Muscle layer of duodenum (tissue), 2 donors: ENCODE measurements around the gene LMNTD2.
A peak's percentile ranks its signal among the peaks of the same experiment; 100 is the strongest.

Source experiments
- H3K27ac ChIP-seq: one replicate; pipeline ENCODE4 v1.7.0; 2013; ENCODE audit warnings: mild to moderate bottlenecking, low read length
- H3K27me3 ChIP-seq: one replicate; pipeline ENCODE4 v1.7.0; 2013; ENCODE audit warnings: low read depth, mild to moderate bottlenecking, control low read depth, low read length
- H3K36me3 ChIP-seq, 2 donors: one replicate each; pipeline ENCODE4 v1.7.0; 2013; ENCODE audit warnings: low read length in 2 of 2, control low read depth in 1 of 2, mild to moderate bottlenecking in 1 of 2; ENCODE audit not compliant: insufficient read depth in 2 of 2, control insufficient read depth in 1 of 2
- H3K4me1 ChIP-seq, 2 donors: one replicate each; pipeline ENCODE4 v1.7.0; 2013; ENCODE audit warnings: low read length in 2 of 2, mild to moderate bottlenecking in 2 of 2, control low read depth in 1 of 2, moderate library complexity in 1 of 2; ENCODE audit not compliant: insufficient read depth in 2 of 2, control insufficient read depth in 1 of 2
- H3K4me3 ChIP-seq, 2 donors: one replicate each; pipeline ENCODE4 v1.7.0; 2013; ENCODE audit warnings: low read length in 2 of 2, low read depth in 1 of 2, mild to moderate bottlenecking in 1 of 2
- H3K9me3 ChIP-seq, 2 donors: one replicate each; pipeline ENCODE4 v1.7.0; 2013; ENCODE audit warnings: low read length in 2 of 2, control low read depth in 1 of 2, mild to moderate bottlenecking in 1 of 2; ENCODE audit not compliant: control insufficient read depth in 1 of 2
- donor health status: healthy.

The LMNTD2 gene

GRCh38 chr11:512761-513595 lies 47.6 kb downstream of the LMNTD2 start:
- peaks cover 0 to 2% of the 10 kb centered on the region in 2 donors for H3K4me1 ChIP-seq
- no peak overlapping the region for H3K27ac ChIP-seq
- H3K27me3 ChIP-seq, result no peaks in the 10 kb centered on the region
- no peak overlapping the region for H3K4me3 ChIP-seq
- H3K9me3 ChIP-seq, result no peaks in the 10 kb centered on the region
- peaks cover 4 to 6% of the 10 kb centered on the region in 2 donors for H3K36me3 ChIP-seq

- Histone ChIP-seq H3K4me1 (peaks cover 3 to 21% of the 10 kb centered on the region in 2 donors), H3K27me3 (no peaks in the 10 kb centered on the region), H3K36me3 (peaks cover 4 to 12% of the 10 kb centered on the region in 2 donors), H3K27ac (no peak overlapping the region), H3K9me3 (no peaks in the 10 kb centered on the region), H3K4me3 (no peak overlapping the region)
Measured at GRCh38 chr11:508956-509355, 51.6 kb downstream of the LMNTD2 start.

GRCh38 chr11:507727-508515 lies 52.6 kb downstream of the LMNTD2 start:
- H3K4me1 ChIP-seq, result peaks cover 6 to 31% of the 10 kb centered on the region in 2 donors
- peak overlapping the region; percentile 46 to 83 for H3K4me3 ChIP-seq
- H3K27me3 ChIP-seq, result no peaks in the 10 kb centered on the region
- H3K36me3 ChIP-seq, result peaks cover 4 to 12% of the 10 kb centered on the region in 2 donors
- no peak overlapping the region for H3K27ac ChIP-seq
- H3K9me3 ChIP-seq, result no peaks in the 10 kb centered on the region

- Histone ChIP-seq H3K36me3 (peaks cover 4 to 12% of the 10 kb centered on the region in 2 donors), H3K27ac (peak within 1 kb of the TSS; percentile 100), H3K9me3 (no peaks in the 10 kb centered on the region), H3K27me3 (no peaks in the 10 kb centered on the region), H3K4me1 (peaks cover 6 to 36% of the 10 kb centered on the region in 2 donors), H3K4me3 (peak within 1 kb of the TSS; percentile 82 to 83)
Measured at GRCh38 chr11:506995-507726, 53.4 kb downstream of the LMNTD2 start, which contains the start of gene RNH1. Gene RNH1 (minus strand): TSS chr11:507242. CDS start chr11:502162, 5,080 bp downstream.

- H3K27me3 ChIP-seq, result no peaks in the 10 kb centered on the region
- H3K9me3 ChIP-seq, result no peaks in the 10 kb centered on the region
- H3K27ac ChIP-seq, result peak overlapping the region; percentile 100
- H3K4me3 ChIP-seq, result peak overlapping the region; percentile 82 to 83
- H3K4me1 ChIP-seq, result peaks cover 6 to 36% of the 10 kb centered on the region in 2 donors
- H3K36me3 ChIP-seq, result peaks cover 4 to 13% of the 10 kb centered on the region in 2 donors
Measured at GRCh38 chr11:506238-506994, 54.1 kb downstream of the LMNTD2 start.

GRCh38 chr11:504994-505344 lies 55.6 kb downstream of the LMNTD2 start:
- H3K36me3 ChIP-seq, result peaks cover 8 to 25% of the 10 kb centered on the region in 2 donors
- H3K27me3 ChIP-seq, result no peaks in the 10 kb centered on the region
- H3K4me3 ChIP-seq, result peak overlapping the region; percentile 56 to 83
- H3K4me1 ChIP-seq, result peaks cover 6 to 36% of the 10 kb centered on the region in 2 donors
- peak overlapping the region; percentile 36 for H3K27ac ChIP-seq
- no peaks in the 10 kb centered on the region for H3K9me3 ChIP-seq
